HG02610 (cell line): Measurements from ENCODE around the gene PNO1.

Source experiments
- ATAC-seq: cut with Tn5 transposase; IDR thresholded peaks from one replicate; pipeline ENCODE4 v1.9.1; 2021; ENCODE audit warnings: mild to moderate bottlenecking, moderate library complexity; ENCODE audit not compliant: unreplicated experiment

PNO1 gene

DNA sequence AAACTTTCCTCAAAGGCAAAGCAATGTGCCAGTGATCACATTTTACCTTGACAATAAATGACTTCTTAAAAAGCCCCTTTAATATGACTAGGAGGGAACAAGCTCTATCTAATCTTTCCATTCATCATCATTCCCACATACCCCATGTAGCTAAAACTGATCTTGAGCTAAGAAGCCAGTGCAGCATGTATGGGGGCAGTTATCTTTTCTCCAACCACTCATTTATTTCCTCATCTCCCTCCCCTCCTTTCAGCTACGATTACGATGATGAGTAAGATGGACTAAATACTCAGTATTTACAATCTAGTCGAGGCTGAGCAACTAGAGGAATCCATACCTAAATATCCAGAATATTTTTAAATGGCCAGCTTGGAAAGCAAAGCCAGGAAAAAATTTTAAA lies 35.5 kb downstream of the PNO1 start:
- ATAC-seq: no peak

DNA sequence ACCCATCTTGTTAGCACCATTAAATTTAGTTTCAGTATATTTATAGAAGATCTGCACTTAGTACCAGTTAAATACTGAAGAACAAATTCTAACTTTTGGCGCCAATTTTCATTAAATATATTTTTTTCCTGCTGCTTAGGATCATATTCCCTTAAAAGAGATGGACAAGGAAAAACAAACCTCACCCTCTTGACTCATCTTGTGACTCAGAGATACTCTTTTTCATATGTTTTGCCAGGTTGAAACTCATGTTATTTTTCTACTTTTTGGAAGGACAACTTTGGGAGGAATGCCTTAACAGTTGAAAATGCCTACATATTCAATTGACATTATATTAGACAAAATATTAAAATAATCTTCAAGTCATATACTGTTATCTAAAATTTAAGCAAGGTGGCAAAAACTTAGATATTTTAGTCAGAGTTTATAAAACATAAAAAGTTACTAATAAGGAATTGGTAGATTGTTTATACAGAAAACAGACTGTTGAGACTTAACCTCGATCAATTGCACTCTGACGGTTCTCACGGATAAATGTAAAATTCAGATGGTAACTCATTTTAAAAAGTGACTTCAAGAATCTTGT lies 36.2 kb downstream of the PNO1 start:
- no peak for ATAC-seq

DNA sequence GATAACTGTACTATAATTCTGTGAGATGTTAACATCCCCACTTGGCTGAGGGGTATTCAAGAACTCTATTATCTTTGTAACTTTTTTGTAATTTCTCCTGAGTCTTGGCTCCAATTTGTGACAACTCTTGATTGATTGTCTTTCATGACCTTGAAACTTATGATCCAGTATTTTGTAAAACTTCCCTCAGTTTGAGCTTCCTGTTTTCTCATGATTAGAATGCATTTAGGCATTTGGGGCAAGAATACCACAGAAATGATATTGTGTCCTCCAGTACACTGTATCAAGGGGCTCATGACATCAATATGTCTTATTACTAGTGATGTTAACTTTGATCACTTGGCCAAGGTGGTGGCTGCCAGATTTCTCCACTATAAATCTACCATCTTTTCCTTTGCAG lies 37.4 kb downstream of the PNO1 start:
- no peak for ATAC-seq

DNA sequence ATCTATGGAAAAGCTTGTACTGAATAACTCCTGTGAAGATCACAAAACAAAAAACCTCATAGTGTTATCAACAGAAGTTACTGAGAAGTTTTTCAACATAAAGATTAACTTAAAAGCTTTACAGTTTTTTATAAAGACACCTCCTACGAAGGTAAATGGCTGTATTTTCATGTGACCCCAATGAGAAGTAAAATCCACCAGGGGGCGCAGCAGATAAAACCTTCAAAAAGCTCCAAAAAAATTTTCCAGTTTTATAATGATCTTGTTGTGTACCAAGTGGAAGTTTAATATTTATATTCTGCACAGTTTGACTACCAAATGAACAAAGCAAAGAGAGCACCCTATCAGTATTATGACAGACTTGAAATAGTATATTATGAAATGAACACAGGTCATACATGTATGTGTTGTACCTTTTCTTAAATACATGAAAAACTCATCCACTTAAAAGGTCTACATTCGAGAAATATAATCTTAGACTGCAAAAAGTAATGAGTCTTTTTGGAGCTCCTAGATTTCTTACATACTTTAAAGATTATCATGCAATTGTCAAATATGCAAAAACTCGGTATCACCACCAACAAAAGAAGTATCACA lies 38.5 kb downstream of the PNO1 start:
- no peak for ATAC-seq

DNA sequence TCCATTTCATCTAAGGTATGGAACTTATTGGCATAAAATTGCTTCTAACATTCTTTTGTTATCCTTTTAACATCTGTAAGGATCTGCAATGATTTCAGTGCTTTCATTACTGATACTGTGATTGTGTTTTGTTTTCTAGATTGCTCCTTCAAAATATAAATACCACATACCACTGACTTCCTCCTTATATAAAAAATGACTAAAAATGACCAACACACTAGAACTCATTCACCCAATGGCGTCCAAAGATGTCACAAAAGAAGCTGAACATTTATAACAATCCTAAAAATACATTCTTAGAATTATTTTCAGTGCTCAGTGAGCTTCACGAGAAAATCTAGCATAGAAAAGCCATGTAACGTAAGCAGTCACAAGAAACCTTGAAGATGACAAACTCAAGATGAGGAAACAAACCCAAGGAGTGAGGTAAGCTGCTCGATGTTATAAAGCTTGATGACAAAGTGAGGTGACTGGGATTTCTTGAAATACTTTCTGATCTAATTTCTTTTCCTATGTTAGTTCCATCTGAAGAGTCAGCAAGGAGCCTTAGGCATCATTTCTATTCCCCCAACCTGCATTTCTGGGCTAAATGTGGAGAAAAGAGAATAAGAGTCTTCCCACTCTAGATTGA lies 42.6 kb downstream of the PNO1 start:
- ATAC-seq: peak; percentile 29

DNA sequence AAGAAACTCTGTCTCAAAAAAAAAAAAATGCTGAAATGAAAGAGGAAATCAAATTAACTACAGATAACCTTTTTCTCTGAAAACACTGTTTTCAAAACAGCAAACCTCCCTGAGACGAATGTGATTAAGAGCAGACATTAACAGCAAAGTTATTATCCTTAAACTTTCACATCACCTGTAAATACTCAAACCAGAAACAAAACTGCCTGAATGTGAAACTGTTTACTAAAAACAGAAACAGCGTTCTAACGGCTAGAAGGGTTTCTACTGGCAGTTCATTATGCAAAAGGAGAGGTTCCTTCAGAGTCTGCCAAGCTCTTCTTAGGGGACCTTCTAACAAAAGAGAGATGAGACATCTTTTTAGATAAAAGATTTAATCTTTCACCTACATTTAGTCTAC lies 45.9 kb downstream of the PNO1 start:
- ATAC-seq: peak; percentile 98

DNA sequence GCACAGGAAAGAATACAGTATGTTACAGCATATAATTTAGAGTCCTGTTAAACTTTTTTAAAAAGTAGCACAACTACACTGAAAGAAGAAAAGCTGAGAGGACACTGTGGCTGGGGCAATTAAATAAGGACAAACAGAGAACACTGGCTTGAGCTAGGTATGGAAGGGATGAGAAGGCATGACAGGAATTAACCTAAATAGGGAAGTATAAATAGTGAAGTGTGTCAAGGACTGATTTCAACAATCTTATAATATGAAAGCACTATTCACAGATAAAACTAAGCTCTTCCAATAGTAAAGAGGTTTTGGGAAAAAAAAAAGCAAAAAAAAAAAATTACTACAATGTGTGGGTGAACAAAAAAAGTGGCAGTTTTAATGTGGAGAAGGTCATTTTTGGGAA lies 49.1 kb downstream of the PNO1 start:
- no peak for ATAC-seq

DNA sequence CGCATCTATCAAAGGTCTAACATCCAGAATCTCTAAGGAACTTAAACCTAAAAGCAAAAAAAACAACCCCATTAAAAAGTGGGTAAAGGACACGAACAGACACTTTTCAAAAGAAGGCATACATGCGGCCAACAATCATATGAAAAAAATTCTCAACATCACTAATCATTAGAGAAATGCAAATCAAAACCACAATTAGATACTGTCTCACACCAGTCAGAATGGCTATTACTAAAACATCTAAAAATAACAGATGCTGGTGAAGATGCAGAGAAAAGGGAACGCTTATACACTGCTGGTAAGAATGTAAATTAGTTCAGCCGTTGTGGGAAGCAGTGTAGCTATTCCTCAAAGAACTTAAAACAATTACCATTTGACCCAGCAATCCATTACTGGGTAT lies 56.7 kb downstream of the PNO1 start:
- peak; percentile 78 for ATAC-seq

DNA sequence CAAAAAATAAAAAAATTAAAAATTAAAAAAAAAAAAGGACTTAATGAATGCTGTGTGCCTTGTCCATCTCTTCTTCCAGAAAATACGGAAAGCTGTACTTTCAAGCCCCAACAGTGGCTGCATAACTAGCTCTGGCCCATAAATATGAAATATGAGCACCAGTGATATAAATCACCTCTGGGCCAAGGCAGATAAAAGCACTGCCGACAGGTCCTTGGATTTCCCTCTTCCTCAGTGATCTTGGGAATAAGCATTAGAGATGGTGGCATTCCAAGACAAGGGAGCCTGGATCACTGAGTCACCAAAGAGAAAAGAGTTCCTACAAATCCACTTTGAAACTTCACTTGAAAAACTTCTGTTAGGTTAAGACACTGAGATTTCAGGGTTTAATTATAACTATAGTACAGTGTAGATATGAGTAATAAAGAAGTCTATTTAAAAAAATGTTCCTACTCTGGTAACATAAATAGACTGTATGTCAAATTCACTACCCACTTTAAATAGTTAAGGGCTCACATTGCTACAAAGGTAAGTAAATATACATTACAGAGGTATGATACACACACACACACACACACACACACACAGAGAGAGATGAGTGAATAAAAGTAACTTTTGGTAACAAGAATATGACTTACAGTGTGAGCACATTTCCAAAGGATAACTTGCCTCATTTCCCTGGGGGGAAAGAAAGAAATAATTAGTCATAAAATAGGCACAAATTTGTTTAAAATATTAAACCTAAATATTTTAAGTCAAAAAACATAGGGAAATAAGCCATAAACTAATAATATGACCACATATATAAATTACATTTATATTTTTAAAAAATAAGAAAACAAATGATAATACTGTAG lies 59.0 kb downstream of the PNO1 start:
- ATAC-seq: peak; percentile 32

DNA sequence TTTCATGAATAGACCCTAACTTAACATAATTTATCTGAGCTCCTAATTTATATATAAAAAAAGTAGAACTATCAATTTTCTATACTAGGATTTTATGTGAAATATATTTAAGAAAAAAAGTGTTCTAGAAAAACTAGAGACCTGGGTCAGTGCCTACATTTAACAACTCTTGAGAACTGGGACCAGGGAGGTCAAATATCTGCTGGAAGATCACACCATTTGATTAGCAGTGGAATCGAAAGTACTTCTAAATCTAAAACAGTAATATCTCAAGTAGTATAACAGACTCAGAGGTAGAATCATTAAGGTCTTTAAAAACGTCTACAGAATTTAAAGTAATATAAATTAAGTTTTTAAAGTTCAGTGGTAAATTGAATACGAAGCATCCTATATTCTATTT lies 60.0 kb downstream of the PNO1 start:
- no peak for ATAC-seq

DNA sequence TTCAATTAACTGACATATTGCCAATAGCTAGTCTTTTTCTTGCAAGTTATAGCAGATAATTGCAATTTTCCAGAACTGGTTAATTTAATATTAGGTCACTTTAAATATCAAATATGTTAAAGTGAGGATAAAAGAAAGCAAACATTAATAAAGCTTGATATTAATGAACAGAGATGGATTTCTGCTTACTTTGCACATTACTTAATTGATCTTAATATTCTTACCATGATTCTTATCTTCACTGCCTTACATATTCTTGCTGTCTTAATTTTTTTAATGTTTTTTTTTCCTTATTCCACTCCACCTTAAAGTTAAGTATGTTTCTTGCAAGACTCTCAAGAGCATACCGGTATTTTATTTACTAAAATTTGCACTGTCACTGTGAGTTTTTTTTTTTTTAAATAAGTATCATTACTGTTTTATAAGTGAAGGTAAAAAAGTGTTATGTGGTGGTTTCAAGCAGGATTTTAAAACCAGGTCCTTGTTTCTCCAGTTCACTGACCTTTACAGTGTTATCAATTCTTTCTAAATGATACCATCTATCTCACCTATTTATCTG lies 60.7 kb downstream of the PNO1 start:
- no peak for ATAC-seq

DNA sequence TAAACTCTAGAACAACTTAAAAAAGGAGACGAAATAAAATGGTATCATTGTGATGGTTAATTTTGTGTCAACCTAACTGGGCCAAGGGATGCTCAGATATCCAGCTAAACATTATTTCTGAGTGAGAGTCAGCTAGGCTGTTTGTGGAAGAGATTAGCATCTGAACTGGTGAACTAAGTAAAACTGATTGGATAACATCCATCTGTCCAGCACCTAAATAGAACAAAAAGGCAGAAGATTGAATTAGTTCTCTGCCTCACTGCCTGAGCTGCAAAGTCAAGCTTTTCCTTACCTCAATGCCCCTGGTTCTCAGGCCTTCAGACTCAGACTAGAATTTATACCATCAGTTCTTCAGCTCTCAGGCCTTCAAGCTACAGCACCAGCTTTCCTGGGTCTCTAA lies 64.6 kb downstream of the PNO1 start:
- ATAC-seq: no peak

DNA sequence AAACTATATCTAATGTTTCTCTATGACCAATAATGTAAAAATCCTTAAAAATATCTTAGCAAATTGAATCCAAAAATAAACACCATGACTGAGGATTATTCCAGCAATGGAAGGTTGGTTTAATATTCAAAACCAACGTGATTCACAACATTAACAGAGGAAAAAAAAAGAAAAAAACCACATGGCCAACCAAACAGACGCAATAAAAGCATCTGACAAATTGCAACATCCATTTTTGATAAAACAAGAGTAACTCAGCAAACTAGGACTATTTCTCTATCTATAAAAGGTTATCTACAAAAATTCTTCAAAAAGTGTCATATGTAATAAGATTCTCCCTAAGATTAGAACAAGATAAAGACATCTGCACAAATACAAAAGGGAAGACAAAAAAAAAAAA lies 65.7 kb downstream of the PNO1 start:
- no peak for ATAC-seq

DNA sequence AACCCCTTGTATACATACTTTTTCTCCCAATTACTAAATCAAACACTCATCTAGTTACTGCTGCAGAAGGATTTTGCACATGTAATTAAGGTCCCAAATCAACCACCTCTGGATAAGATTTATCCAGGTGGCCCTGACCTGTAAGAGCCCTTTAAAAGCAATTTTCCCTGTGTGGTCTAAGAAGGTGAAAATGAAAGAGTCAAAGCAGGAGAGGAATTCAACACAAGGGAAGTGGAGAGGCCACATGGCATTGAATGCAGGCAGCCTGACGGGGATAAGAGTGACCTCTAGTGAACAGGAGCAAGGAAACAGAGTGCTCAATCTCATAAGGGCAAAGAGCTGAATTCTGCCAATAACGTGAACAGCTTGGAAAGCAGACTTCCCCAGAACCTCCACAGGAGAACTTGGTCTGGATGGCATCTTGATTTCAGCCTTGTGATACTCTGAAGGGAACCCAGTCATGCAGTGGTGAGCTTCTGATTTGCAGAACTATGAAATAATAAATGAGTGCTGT lies 67.5 kb downstream of the PNO1 start:
- ATAC-seq: peak; percentile 74
